GM19043 (cell line): ENCODE data around the gene WDR35.
"Not testable (repeated sequence)": the region's sequence is repeated elsewhere in the genome, so short reads cannot be mapped to it uniquely, and the experiment has no call there.

ENCODE experiments used
- ATAC-seq: cut with Tn5 transposase; IDR thresholded peaks from one replicate; pipeline ENCODE4 v1.9.1; 2021; ENCODE audit warnings: low read depth; ENCODE audit not compliant: unreplicated experiment

WDR35 gene

GRCh38 chr2:19898592-19899329 lies 91.1 kb downstream of the WDR35 start:
- no peak for ATAC-seq

- ATAC-seq: no peak
Measured at GRCh38 chr2:19897623-19898245, 92.2 kb downstream of the WDR35 start.

GRCh38 chr2:19895535-19895934 lies 94.4 kb downstream of the WDR35 start:
- no peak for ATAC-seq

GRCh38 chr2:19894134-19894792 lies 95.6 kb downstream of the WDR35 start:
- peak; percentile 17 for ATAC-seq

- ATAC-seq: peak; percentile 65
Measured at GRCh38 chr2:19893520-19894133, 96.3 kb downstream of the WDR35 start.

GRCh38 chr2:19891971-19892370 lies 97.9 kb downstream of the WDR35 start:
- ATAC-seq: not testable (repeated sequence)

- ATAC-seq: no peak
Measured at GRCh38 chr2:19890104-19890503, 99.8 kb downstream of the WDR35 start.

- ATAC-seq: no peak
Measured at GRCh38 chr2:19888831-19889230, 101.1 kb downstream of the WDR35 start.

GRCh38 chr2:19887510-19887909 lies 102.4 kb downstream of the WDR35 start:
- ATAC-seq: no peak

- no peak for ATAC-seq
Measured at GRCh38 chr2:19886261-19886660, 103.6 kb downstream of the WDR35 start.

GRCh38 chr2:19885791-19886190 lies 104.1 kb downstream of the WDR35 start:
- ATAC-seq: no peak

GRCh38 chr2:19883971-19884720 lies 105.8 kb downstream of the WDR35 start:
- ATAC-seq: no peak

GRCh38 chr2:19883486-19883885 lies 106.4 kb downstream of the WDR35 start:
- no peak for ATAC-seq

- no peak for ATAC-seq
Measured at GRCh38 chr2:19882286-19882685, 107.6 kb downstream of the WDR35 start.

GRCh38 chr2:19881908-19882265 lies 108.0 kb downstream of the WDR35 start:
- no peak for ATAC-seq

- ATAC-seq: no peak
Measured at GRCh38 chr2:19881221-19881907, 108.5 kb downstream of the WDR35 start.

GRCh38 chr2:19880191-19880590 lies 109.7 kb downstream of the WDR35 start:
- ATAC-seq: not testable (repeated sequence)

GRCh38 chr2:19879120-19879519 lies 110.8 kb downstream of the WDR35 start:
- no peak for ATAC-seq

- no peak for ATAC-seq
Measured at GRCh38 chr2:19878268-19879046, 111.4 kb downstream of the WDR35 start.
